GM12801 (cell line): ENCODE data around the gene MFF.

Source experiments
- CTCF ChIP-seq: IDR thresholded peaks from one replicate; pipeline ENCODE4 v1.5.1; 2011; ENCODE audit warnings: control low read depth; ENCODE audit not compliant: insufficient read length; ENCODE audit errors: extremely low read depth

MFF gene

GRCh38 chr2:227402959-227403358 is 77.9 kb downstream of the MFF start:
- TF ChIP-seq CTCF = no peak

DNA sequence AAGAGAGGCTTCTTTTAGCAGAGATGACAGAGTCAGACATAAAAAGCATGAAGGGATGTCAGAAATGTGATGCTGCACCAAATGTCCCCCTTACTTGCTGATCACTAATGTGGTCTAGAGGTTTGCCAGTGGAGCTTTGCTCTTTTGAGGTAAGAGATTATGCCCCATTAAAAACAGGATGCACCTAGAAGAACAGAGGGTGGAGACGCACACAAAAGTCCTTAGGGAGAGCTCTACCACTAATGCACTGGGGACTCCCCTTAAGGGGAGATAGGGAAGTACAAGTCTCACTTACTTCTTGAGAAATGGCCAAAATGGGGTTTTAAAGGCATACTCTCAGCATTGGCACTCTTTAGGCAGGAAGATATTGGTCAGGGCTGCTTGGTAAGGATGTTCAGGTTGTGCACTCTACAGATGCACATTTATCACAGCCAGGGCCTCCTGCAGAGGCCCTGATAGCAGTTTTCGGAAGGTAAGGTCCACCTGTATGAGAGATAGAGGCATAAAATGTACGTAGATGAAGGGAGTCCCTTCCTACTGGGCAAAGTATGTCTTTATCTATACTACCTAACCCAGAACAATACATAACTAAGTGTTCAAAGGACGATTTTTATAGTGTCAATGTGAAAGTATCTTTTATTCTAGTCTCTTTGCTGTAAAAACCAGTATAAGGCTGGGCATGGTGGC is 79.7 kb downstream of the MFF start:
- no peak for TF ChIP-seq CTCF

- no peak for TF ChIP-seq CTCF
These were observed 81.4 kb downstream of the MFF start for GRCh38 chr2:227406177-227407031.
